ENCODE data around the gene NR5A2.

Gene NR5A2

DNA sequence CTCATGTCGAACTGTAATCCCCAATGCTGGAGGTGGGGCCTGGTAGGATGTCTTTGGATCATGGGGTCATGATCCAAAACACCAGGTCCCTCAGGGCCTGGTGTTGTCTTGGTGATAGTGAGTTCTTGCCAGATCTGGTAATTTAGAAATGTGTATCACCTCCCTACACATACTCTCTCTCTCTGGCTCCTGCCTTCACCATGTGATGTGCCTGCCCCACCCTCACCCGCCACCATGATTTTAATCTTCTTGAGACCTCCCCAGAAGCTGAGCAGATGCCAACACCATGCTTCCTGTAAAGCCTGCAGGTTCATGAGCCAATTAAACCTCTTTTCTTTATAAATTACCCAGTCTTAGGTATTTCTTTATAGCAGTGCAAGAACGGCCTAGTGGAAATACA, 136.4 kb downstream of the NR5A2 start:
- no peak for DNase-seq
- peaks cover 8% of the 10 kb centered on the region for H3K27me3 Mint-ChIP-seq
- no peaks in the 10 kb centered on the region for H3K36me3 Mint-ChIP-seq
- CTCF ChIA-PET: no interaction called here
- H3K4me1 Mint-ChIP-seq: no peaks in the 10 kb centered on the region
- no peaks in the 10 kb centered on the region for H3K9me3 Mint-ChIP-seq
- H3K27ac Mint-ChIP-seq: no peak overlapping the region
- no peak overlapping the region for H3K4me3 Mint-ChIP-seq

DNA sequence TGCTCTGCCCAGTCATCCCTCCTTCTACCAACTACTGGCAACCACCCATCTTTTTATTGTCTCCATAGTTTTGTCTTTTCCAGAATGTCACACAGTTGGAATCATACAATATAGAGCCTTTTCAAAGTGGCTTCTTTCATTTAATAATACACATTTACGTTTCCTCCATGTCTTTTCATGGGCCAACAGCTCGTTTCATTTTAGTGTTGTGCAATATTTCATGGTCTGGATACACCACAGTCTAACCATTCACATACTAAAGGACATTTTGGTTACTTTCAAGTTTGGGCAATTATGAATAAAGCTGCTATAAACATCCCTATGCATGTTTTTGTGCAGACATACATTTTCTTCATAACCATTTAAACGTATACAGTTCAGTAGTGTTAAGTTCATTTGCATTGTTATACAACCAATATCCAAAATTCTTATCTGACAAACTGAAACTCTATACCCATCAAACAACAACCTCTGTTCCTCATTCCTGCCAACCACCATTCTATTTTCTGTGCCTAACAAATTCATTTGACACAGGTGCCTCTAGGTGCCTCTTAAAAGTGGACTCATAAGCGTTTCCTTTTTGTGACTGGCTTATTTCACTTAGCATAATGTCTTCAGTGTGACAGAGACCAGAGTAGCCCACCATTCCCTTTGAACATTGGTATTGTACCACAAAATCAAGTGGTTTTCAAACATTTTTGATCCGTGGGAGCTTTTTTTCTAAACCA, 138.1 kb downstream of the NR5A2 start:
- H3K9me3 Mint-ChIP-seq: no peaks in the 10 kb centered on the region
- CTCF ChIA-PET: no interaction called here
- H3K4me1 Mint-ChIP-seq: no peaks in the 10 kb centered on the region
- H3K27ac Mint-ChIP-seq: no peak overlapping the region
- no peaks in the 10 kb centered on the region for H3K36me3 Mint-ChIP-seq
- DNase-seq: no peak
- H3K27me3 Mint-ChIP-seq: peaks cover 5% of the 10 kb centered on the region
- H3K4me3 Mint-ChIP-seq: no peak overlapping the region

DNA sequence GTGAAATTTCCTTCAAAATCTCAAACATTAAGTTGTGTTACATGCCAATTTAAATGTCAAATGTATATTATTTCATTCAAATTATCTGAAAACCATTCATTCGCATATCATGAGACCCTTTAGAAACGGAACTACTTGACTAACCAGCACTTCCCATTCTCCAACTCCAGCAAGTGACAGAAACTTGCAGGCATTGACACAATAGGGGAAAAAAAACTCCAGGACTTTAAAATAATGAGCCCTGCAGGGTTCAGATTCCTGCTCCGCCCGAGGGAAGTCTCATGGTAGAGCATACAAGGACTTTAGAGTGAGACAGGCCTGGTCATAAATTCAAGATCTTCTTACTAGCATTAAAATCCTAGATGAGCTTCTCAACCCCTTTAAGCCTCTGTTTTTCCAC, 138.9 kb downstream of the NR5A2 start:
- Mint-ChIP-seq H3K27me3 (peaks cover 6% of the 10 kb centered on the region), H3K9me3 (no peaks in the 10 kb centered on the region), H3K4me3 (no peak overlapping the region), H3K27ac (no peak overlapping the region), H3K36me3 (no peaks in the 10 kb centered on the region), H3K4me1 (no peaks in the 10 kb centered on the region)
- CTCF ChIA-PET: no interaction called here
- no peak for DNase-seq

GRCh38 chr1:200168926-200169325, 141.4 kb downstream of the NR5A2 start:
- H3K36me3 Mint-ChIP-seq: no peaks in the 10 kb centered on the region
- no peak overlapping the region for H3K4me3 Mint-ChIP-seq
- H3K4me1 Mint-ChIP-seq: no peaks in the 10 kb centered on the region
- H3K9me3 Mint-ChIP-seq: no peaks in the 10 kb centered on the region
- no peak overlapping the region for H3K27ac Mint-ChIP-seq
- no peak for DNase-seq
- H3K27me3 Mint-ChIP-seq: peaks cover 9% of the 10 kb centered on the region
- CTCF ChIA-PET: no interaction called here

DNA sequence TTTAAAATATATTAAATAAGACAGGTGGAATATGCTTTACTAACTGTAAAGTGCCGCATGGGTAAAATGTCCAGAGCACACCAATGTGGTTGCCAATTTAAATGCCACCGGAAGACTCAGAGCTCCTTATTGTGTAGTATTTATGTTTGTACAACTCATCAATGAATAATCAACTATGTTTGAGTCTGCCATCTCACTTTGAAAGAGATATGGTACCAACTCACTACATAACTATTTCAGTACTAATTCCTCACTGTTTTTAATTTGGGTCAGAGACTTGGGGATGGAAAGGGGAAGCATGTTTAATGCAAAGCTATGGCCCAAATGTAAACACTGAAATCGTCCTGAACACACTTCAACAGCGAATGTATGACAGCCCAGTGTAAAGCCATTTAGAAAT, 144.8 kb downstream of the NR5A2 start:
- Mint-ChIP-seq H3K27me3 (peaks cover 6% of the 10 kb centered on the region), H3K9me3 (no peaks in the 10 kb centered on the region), H3K36me3 (no peaks in the 10 kb centered on the region), H3K4me1 (no peaks in the 10 kb centered on the region), H3K27ac (no peak overlapping the region), H3K4me3 (no peak overlapping the region)
- DNase-seq: no peak
- CTCF ChIA-PET: no interaction called here

- Mint-ChIP-seq H3K27ac (no peak overlapping the region), H3K27me3 (peaks cover 4% of the 10 kb centered on the region), H3K36me3 (no peaks in the 10 kb centered on the region), H3K4me1 (no peaks in the 10 kb centered on the region), H3K9me3 (no peaks in the 10 kb centered on the region), H3K4me3 (no peak overlapping the region)
- CTCF ChIA-PET: no interaction called here
- DNase-seq: no peak
These were observed 145.6 kb downstream of the NR5A2 start for GRCh38 chr1:200173097-200173618.

DNA sequence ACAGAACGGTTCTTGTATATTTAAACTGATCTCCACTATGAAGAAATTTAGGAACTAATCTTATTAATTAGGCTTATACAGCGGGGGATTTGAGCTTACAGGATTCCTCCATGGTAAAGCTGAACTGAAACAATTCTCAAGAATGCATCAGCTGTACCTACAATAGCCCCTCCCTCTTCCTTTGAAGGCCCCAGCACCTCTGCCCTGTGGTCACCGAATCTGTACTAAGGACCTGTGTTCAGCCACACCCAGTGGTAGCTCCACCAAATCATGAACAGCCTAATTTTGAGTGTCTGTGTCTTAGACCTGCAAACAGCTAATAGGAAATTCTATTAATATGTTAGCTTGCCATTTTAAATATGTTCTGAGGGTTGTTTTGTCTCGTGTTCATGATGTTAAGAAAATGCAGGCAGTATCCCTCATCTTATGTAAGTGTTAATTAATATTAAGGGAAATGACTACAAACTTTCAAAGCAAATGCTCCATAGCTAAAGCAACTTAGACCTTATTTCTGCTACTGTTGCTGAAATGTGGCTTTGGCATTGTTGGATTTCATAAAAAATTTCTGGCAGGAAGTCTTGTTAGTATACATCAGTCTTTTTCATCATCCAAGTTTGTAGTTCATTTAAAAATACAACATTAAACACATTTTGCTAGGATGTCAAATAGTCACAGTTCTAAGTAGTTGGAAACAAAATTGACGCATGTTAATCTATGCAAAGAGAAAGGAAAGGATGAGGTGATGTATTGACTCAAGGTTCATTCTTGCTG, 147.2 kb downstream of the NR5A2 start:
- Mint-ChIP-seq H3K36me3 (no peaks in the 10 kb centered on the region), H3K4me1 (no peaks in the 10 kb centered on the region), H3K27me3 (peaks cover 4% of the 10 kb centered on the region), H3K9me3 (no peaks in the 10 kb centered on the region), H3K27ac (no peak overlapping the region), H3K4me3 (no peak overlapping the region)
- CTCF ChIA-PET: interaction anchor here (0.6 kb wide), 1 partner anchor 314 kb away, joined by 3 read pairs; no protein-coding TSS in a partner anchor
- DNase-seq: no peak

DNA sequence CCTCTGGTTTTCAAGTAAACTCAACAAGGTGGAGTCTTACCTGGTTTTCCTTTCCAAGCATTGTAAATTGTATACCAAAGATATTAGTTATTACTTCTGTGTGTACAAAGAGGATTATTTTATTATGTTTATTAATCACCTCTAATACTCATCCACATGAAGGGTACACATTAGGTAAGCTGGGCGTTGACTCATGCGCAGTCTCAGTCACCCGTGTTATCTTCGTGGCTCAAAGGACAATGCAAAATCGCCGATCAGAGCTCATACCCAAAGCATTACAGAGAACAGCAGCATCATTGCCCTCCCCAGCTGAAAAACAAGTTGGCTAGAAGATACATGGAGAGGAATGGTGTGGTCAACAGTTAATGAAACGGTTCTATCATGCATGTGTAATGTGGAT, 148.7 kb downstream of the NR5A2 start:
- Mint-ChIP-seq H3K27me3 (peaks cover 11% of the 10 kb centered on the region), H3K27ac (no peak overlapping the region), H3K36me3 (no peaks in the 10 kb centered on the region), H3K4me3 (no peak overlapping the region), H3K9me3 (no peaks in the 10 kb centered on the region), H3K4me1 (no peaks in the 10 kb centered on the region)
- CTCF ChIA-PET: no interaction called here
- no peak for DNase-seq

DNA sequence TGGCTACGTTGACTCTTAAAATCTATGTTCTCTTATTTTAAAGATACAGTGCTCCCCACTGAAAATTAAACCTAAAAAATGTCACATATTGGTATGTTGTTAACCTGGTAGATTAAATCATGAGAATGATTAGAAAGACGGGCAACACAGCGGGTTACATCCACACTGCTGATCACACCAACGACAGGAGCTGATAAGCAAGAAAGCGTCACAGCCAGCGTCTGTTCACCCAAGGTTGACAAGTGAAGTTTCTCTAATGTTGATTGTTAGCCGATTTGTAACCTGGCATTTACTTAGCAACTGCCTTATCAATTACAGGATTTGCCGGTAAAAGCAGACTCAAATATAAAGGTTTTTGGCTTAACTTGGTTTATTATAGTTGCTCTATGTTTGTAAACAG, 149.3 kb downstream of the NR5A2 start:
- no peak for DNase-seq
- Mint-ChIP-seq H3K27me3 (peaks cover 7% of the 10 kb centered on the region), H3K36me3 (no peaks in the 10 kb centered on the region), H3K4me3 (no peak overlapping the region), H3K9me3 (no peaks in the 10 kb centered on the region), H3K27ac (no peak overlapping the region), H3K4me1 (no peaks in the 10 kb centered on the region)
- CTCF ChIA-PET: no interaction called here

DNA sequence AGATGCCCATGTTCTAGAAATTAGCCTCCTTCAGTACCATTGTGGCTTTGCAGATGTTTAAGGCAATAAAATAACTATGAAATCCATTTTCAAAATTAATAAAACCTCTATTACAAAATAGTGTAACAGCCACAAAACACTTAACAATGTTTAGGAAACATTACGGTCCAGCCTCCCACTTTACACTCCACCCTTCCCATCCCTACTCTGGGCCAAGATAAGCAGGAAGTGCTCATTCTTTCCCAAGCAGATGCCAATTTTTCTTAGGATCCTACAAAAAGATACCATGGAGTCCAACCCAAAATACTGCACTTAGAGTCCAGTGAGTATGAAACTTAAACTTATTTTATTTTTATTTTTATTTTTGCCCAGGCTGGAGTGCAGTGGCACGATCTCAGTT, 150.8 kb downstream of the NR5A2 start:
- CTCF ChIA-PET: no interaction called here
- H3K36me3 Mint-ChIP-seq: no peaks in the 10 kb centered on the region
- H3K4me3 Mint-ChIP-seq: no peak overlapping the region
- no peaks in the 10 kb centered on the region for H3K9me3 Mint-ChIP-seq
- H3K27ac Mint-ChIP-seq: no peak overlapping the region
- peaks cover 7% of the 10 kb centered on the region for H3K27me3 Mint-ChIP-seq
- no peaks in the 10 kb centered on the region for H3K4me1 Mint-ChIP-seq
- DNase-seq: no peak

GRCh38 chr1:200179126-200179780, 151.7 kb downstream of the NR5A2 start:
- no peak overlapping the region for H3K27ac Mint-ChIP-seq
- no peaks in the 10 kb centered on the region for H3K4me1 Mint-ChIP-seq
- no peaks in the 10 kb centered on the region for H3K36me3 Mint-ChIP-seq
- peaks cover 7% of the 10 kb centered on the region for H3K27me3 Mint-ChIP-seq
- H3K9me3 Mint-ChIP-seq: no peaks in the 10 kb centered on the region
- no peak for DNase-seq
- CTCF ChIA-PET: no interaction called here
- no peak overlapping the region for H3K4me3 Mint-ChIP-seq

DNA sequence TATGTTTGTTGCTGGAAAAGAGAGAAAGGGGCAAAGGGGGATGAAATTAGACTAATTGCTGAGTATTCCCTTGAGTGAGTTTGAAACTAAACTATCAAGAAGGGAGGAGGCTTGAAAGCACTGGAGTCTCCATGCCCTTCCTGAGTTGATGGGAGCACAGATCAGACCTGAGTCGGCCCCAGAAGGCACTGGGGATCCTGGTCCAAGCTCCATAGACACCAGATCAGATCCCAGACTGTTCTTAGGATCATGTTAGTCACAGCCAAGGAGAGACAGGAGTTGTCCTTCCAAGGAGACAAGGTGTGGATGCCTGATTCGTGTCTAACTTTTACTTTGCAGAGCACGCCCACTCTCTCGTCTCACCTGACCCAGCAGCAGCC, 152.3 kb downstream of the NR5A2 start:
- Mint-ChIP-seq H3K36me3 (no peaks in the 10 kb centered on the region), H3K9me3 (no peaks in the 10 kb centered on the region), H3K27ac (no peak overlapping the region), H3K27me3 (peaks cover 11% of the 10 kb centered on the region), H3K4me1 (no peaks in the 10 kb centered on the region), H3K4me3 (no peak overlapping the region)
- CTCF ChIA-PET: no interaction called here
- no peak for DNase-seq

DNA sequence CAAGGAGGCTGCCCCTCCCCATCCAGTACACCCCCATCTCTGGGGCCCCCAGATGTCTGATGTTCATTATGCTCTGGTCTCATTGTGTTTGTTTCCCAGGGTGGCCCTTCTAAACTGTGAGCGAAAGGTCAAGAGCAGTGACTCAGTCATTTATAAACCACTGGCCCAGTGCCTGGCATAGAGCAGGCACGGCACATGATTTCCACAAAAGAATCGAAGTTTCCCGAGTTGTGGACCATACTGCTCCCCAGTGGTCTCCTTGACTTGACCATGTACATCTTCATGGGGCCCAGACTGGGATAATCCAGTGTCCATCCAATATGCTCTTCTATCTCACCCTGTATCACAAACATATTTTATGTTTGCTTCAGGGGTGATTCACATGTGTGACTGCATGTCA, 153.3 kb downstream of the NR5A2 start:
- CTCF ChIA-PET: no interaction called here
- Mint-ChIP-seq H3K36me3 (no peaks in the 10 kb centered on the region), H3K27ac (no peak overlapping the region), H3K9me3 (no peaks in the 10 kb centered on the region), H3K4me1 (no peaks in the 10 kb centered on the region), H3K4me3 (no peak overlapping the region), H3K27me3 (peaks cover 11% of the 10 kb centered on the region)
- DNase-seq: no peak

DNA sequence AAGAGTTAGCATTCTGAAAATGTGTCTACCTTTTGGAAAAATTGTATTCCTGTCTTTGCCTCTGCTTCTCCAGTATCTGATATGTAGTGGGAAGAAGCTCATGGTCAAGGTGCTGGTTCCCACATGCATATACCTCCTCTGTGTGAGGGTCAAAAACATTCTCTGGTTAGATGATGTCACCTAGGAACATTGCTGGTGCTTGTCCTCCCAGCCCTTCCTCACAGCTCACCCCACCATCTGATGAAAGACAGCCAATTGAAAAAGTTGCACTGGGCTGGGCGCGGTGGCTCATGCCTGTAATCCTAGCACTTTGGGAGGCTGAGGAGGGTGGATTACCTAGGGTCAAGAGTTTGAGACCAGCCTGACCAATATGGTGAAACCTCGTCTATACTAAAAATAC, 154.4 kb downstream of the NR5A2 start:
- H3K4me1 Mint-ChIP-seq: no peaks in the 10 kb centered on the region
- no peak overlapping the region for H3K4me3 Mint-ChIP-seq
- CTCF ChIA-PET: no interaction called here
- peaks cover 2% of the 10 kb centered on the region for H3K36me3 Mint-ChIP-seq
- peaks cover 15% of the 10 kb centered on the region for H3K27me3 Mint-ChIP-seq
- no peak overlapping the region for H3K27ac Mint-ChIP-seq
- no peak for DNase-seq
- no peaks in the 10 kb centered on the region for H3K9me3 Mint-ChIP-seq

- no peak overlapping the region for H3K4me3 Mint-ChIP-seq
- DNase-seq: no peak
- CTCF ChIA-PET: no interaction called here
- no peak overlapping the region for H3K27ac Mint-ChIP-seq
- peaks cover 2% of the 10 kb centered on the region for H3K36me3 Mint-ChIP-seq
- peaks cover 15% of the 10 kb centered on the region for H3K27me3 Mint-ChIP-seq
- no peaks in the 10 kb centered on the region for H3K4me1 Mint-ChIP-seq
- H3K9me3 Mint-ChIP-seq: no peaks in the 10 kb centered on the region
These were observed 155.2 kb downstream of the NR5A2 start for GRCh38 chr1:200182701-200183100.
